PC-9 (cell line): ENCODE data around the gene YY2. TPM values are rescaled to one million over a fixed set of nuclear protein-coding genes. Genes with fewer than 3 reads are reported as not detected.
"Not testable (repeated sequence)": the region's sequence is repeated elsewhere in the genome, so short reads cannot be mapped to it uniquely, and the experiment has no call there.

Experiments
- BruUV-seq: library from RNA; stranded (reverse); fragments of 400-500 nt; replicated peaks from 2 replicates; lab custom pipeline; 2021; lab: Mats Ljungman, UMichigan
- CTCF ChIA-PET: fragments of 300-600 bp; sonication (Branson Sonifier 250); formaldehyde crosslinking; loops from one replicate; lab custom pipeline; 2022; ENCODE audit warnings: antibody characterized with exemption; lab: Charles Lee
- POLR2A ChIA-PET: fragments of 300-600 bp; sonication (Branson Sonifier 250); formaldehyde crosslinking; loops from one replicate; lab custom pipeline; 2022; ENCODE audit warnings: antibody characterized with exemption; ENCODE audit not compliant: unreplicated experiment; lab: Charles Lee
- DNase-seq, 2 experiments: peaks; one replicate each; pipeline versions ENCODE4 v3.0.0 to v3.0.0-alpha.2; 2015 to 2022; ENCODE audit warnings: mixed read lengths in 1 of 2
- H2AFZ ChIP-seq: fragments of 200-600 bp; sonication (generic); 2 replicates; pipeline ENCODE4 v1.8.1; 2017; ENCODE audit warnings: antibody characterized with exemption
- H3F3A ChIP-seq: fragments of 200-600 bp; sonication (generic); 2 replicates; pipeline ENCODE4 v1.8.1; 2017; ENCODE audit warnings: antibody characterized with exemption, mild to moderate bottlenecking, low read depth; ENCODE audit not compliant: insufficient read depth
- H3K27ac ChIP-seq: fragments of 200-600 bp; sonication (generic); 2 replicates; pipeline ENCODE4 v1.6.1; 2016; ENCODE audit warnings: mixed run types
- H3K27me3 ChIP-seq: fragments of 200-600 bp; sonication (generic); 2 replicates; pipeline ENCODE4 v1.6.1; 2016; ENCODE audit warnings: low read depth, mixed run types; ENCODE audit not compliant: insufficient read depth
- H3K36me3 ChIP-seq: fragments of 200-600 bp; sonication (generic); 2 replicates; pipeline ENCODE4 v1.6.1; 2016; ENCODE audit warnings: low read depth, mixed run types
- H3K4me1 ChIP-seq: fragments of 200-600 bp; sonication (generic); replicated peaks from 2 replicates; pipeline ENCODE4 v1.6.1; 2016; ENCODE audit warnings: mixed run types; ENCODE audit not compliant: insufficient read depth
- H3K4me2 ChIP-seq: fragments of 200-600 bp; sonication (generic); 2 replicates; pipeline ENCODE4 v1.6.1; 2017; ENCODE audit warnings: mixed run types
- H3K4me3 ChIP-seq: fragments of 200-600 bp; sonication (generic); 2 replicates; pipeline ENCODE4 v1.6.1; 2016; ENCODE audit warnings: mixed run types
- H3K79me2 ChIP-seq: fragments of 200-600 bp; sonication (generic); 2 replicates; pipeline ENCODE4 v1.6.1; 2017; ENCODE audit warnings: low read depth, mixed run types
- H3K9me2 ChIP-seq: fragments of 200-600 bp; sonication (generic); 2 replicates; pipeline ENCODE4 v1.8.1; 2017; ENCODE audit warnings: mild to moderate bottlenecking; ENCODE audit not compliant: insufficient read depth
- H3K9me3 ChIP-seq: fragments of 200-600 bp; sonication (generic); 2 replicates; pipeline ENCODE4 v1.8.1; 2016; ENCODE audit warnings: low read depth; ENCODE audit not compliant: insufficient read depth
- H4K20me1 ChIP-seq: fragments of 200-600 bp; sonication (generic); 2 replicates; pipeline ENCODE4 v1.8.1; 2017; ENCODE audit not compliant: insufficient read depth
- EZH2 ChIP-seq: fragments of 200-600 bp; sonication (generic); IDR thresholded peaks from 2 replicates; pipeline ENCODE4 v1.8.0; 2017; ENCODE audit warnings: antibody characterized with exemption, low read depth
- intact Hi-C: fragments of 100-400 bp; cut with micrococcal nuclease; formaldehyde crosslinking; loops from one replicate; pipeline ENCODE4 v1.10.0; 2022; ENCODE audit not compliant: unreplicated experiment
- total RNA-seq: library from RNA; stranded (reverse); gene quantifications from 2 replicates; pipeline ENCODE4 v1.2.3, GENCODE V29; 2021
- TF ChIP-seq, protein P1 (sequence below): fragments of 200-600 bp; sonication (generic); conservative IDR thresholded peaks from 2 replicates; pipeline ENCODE4 v1.6.1; 2017; ENCODE audit warnings: mixed run types, antibody characterized with exemption, mild to moderate bottlenecking, moderate library complexity

YY2 gene
- total RNA-seq, 1 experiment from 2014 or later, result 2.0 TPM

GRCh38 chrX:21812628-21813027 is 43.2 kb upstream of the YY2 start:
- peaks cover 9% of the 10 kb centered on the region; the same call in 1 of the 2 replicates for H3K4me1 ChIP-seq
- DNase-seq, result no peak
- ChIA-PET POLR2A (no interaction called here), CTCF (no interaction called here)
- no peak for TF ChIP-seq EZH2
- TF ChIP-seq, protein P1, sequence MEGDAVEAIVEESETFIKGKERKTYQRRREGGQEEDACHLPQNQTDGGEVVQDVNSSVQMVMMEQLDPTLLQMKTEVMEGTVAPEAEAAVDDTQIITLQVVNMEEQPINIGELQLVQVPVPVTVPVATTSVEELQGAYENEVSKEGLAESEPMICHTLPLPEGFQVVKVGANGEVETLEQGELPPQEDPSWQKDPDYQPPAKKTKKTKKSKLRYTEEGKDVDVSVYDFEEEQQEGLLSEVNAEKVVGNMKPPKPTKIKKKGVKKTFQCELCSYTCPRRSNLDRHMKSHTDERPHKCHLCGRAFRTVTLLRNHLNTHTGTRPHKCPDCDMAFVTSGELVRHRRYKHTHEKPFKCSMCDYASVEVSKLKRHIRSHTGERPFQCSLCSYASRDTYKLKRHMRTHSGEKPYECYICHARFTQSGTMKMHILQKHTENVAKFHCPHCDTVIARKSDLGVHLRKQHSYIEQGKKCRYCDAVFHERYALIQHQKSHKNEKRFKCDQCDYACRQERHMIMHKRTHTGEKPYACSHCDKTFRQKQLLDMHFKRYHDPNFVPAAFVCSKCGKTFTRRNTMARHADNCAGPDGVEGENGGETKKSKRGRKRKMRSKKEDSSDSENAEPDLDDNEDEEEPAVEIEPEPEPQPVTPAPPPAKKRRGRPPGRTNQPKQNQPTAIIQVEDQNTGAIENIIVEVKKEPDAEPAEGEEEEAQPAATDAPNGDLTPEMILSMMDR, result no peak
- H2AFZ ChIP-seq, result no peak overlapping the region
- H3K79me2 ChIP-seq, result no peaks in the 10 kb centered on the region
- no peaks in the 10 kb centered on the region for H3K27me3 ChIP-seq
- H3K9me3 ChIP-seq, result no peaks in the 10 kb centered on the region
- no peak overlapping the region for H3K4me3 ChIP-seq
- no peaks in the 10 kb centered on the region for H4K20me1 ChIP-seq
- H3K9me2 ChIP-seq, result no peaks in the 10 kb centered on the region
- H3F3A ChIP-seq, result no peaks in the 10 kb centered on the region
- no TSS peak for BruUV-seq
- H3K27ac ChIP-seq, result no peak overlapping the region
- H3K36me3 ChIP-seq, result no peaks in the 10 kb centered on the region
- no peak overlapping the region for H3K4me2 ChIP-seq
- intact Hi-C loops, result no loop called here

GRCh38 chrX:21813612-21814368 is 42.0 kb upstream of the YY2 start:
- Histone ChIP-seq H3K27me3 (no peaks in the 10 kb centered on the region), H3K79me2 (no peaks in the 10 kb centered on the region), H3K4me2 (no peak overlapping the region), H3K36me3 (no peaks in the 10 kb centered on the region), H3K27ac (no peak overlapping the region), H3K4me1 (peaks cover 9% of the 10 kb centered on the region; the same call in 1 of the 2 replicates), H3F3A (no peaks in the 10 kb centered on the region), H3K9me3 (no peaks in the 10 kb centered on the region), H3K4me3 (no peak overlapping the region), H3K9me2 (no peaks in the 10 kb centered on the region), H4K20me1 (no peaks in the 10 kb centered on the region), H2AFZ (no peak overlapping the region)
- no TSS peak for BruUV-seq
- intact Hi-C loops, result no loop called here
- TF ChIP-seq EZH2, result no peak
- TF ChIP-seq, protein P1, result no peak
- DNase-seq, result peak in 1 of 2 experiments; percentile 61
- ChIA-PET POLR2A (no interaction called here), CTCF (no interaction called here)

GRCh38 chrX:21816136-21816535 is 39.7 kb upstream of the YY2 start:
- POLR2A ChIA-PET, result no interaction called here
- TF ChIP-seq, protein P1, result no peak
- no peak for TF ChIP-seq EZH2
- H3K9me2 ChIP-seq, result no peaks in the 10 kb centered on the region
- no peaks in the 10 kb centered on the region for H3F3A ChIP-seq
- CTCF ChIA-PET, result no interaction called here
- H3K4me3 ChIP-seq, result no peak overlapping the region
- no peaks in the 10 kb centered on the region for H3K9me3 ChIP-seq
- H3K27ac ChIP-seq, result no peak overlapping the region
- DNase-seq, result no peak
- no peak overlapping the region for H3K4me2 ChIP-seq
- no peaks in the 10 kb centered on the region for H3K36me3 ChIP-seq
- no peaks in the 10 kb centered on the region for H3K27me3 ChIP-seq
- no TSS peak for BruUV-seq
- H3K79me2 ChIP-seq, result no peaks in the 10 kb centered on the region
- intact Hi-C loops, result no loop called here
- H3K4me1 ChIP-seq, result peaks cover 9% of the 10 kb centered on the region; the same call in 1 of the 2 replicates
- no peaks in the 10 kb centered on the region for H4K20me1 ChIP-seq
- no peak overlapping the region for H2AFZ ChIP-seq

DNA sequence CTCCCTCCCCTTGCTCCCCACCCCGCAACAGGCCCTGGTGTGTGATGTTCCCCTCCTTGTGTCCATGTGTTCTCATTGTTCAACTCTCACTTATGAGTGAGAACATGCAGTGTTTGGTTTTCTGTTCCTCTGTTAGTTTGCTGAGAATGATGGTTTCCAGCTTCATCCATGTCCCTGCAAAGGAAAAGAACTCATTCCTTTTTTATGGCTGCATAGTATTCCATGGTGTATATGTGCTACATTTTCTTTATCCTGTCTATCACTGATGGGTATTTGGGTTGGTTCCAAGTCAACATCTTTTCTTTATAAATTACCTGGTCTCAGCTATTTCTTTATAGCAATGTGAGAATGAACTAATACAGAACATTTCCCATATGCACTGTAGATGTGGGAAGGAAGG is 35.6 kb upstream of the YY2 start:
- H4K20me1 ChIP-seq, H3K27me3 ChIP-seq, H3K79me2 ChIP-seq, H2AFZ ChIP-seq, H3F3A ChIP-seq, H3K27ac ChIP-seq, DNase-seq, intact Hi-C loops, H3K36me3 ChIP-seq, CTCF ChIA-PET, H3K4me3 ChIP-seq, H3K4me2 ChIP-seq, H3K9me2 ChIP-seq, BruUV-seq, H3K4me1 ChIP-seq, H3K9me3 ChIP-seq, POLR2A ChIA-PET: not testable (repeated sequence)
